Spleen (tissue), 7 donors: ENCODE results near the gene GPBP1.

Experiments used
- POLR2A ChIP-seq, 3 donors: fragments of 450-650 bp; IDR thresholded peaks; one replicate each; pipeline ENCODE4 v1.5.1; 2017; ENCODE audit warnings: antibody characterized with exemption in 3 of 3, mild to moderate bottlenecking in 1 of 3
- TF ChIP-seq, protein P1 (sequence below), 11 experiments: fragments of 200-600 bp in 7 of 11; fragments of 450-650 bp in 4 of 11; sonication (generic) in 4 of 11; IDR thresholded peaks in 8 of 11; conservative IDR thresholded peaks in 3 of 11; 1 replicate in 7 of 11; 2 replicates in 4 of 11; pipeline versions ENCODE4 v1.4.0 to v1.8.0; 2016 to 2021; ENCODE audit warnings: antibody characterized with exemption in 11 of 11, inconsistent platforms in 4 of 11, mild to moderate bottlenecking in 1 of 11
- donor health status: DM: no; HTN: no; CAD: no; lungs with moderate emphysema.
- donor health status: DM: no; HTN: no; CAD: no.
- donor health status: DM: no; HTN: no; CAD: no.

DNA sequence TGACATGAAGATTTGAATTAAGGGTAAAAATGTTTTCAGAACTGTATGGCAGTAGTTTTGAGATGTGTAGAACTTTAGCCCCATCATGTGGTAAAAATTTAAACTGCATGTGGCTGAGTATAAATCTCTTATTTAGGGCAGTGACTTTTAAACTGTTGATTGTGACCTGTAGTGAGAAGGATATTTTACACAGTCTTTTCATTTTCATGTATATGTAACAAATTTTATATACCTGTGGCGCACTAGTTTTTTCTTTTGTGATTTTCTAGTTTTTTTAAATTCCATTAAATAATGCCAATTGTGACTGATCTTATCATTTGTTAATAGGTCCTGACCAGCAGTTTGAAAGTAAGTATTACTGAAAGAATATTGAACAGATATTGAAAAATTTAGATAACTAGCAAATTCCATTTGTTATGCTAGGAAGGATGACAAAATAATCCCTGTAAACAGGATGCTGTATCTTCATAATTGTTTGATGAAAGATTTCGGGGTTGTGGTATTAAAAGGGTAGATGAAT, 47.2 kb downstream of the GPBP1 start:
- TF ChIP-seq, protein P1, sequence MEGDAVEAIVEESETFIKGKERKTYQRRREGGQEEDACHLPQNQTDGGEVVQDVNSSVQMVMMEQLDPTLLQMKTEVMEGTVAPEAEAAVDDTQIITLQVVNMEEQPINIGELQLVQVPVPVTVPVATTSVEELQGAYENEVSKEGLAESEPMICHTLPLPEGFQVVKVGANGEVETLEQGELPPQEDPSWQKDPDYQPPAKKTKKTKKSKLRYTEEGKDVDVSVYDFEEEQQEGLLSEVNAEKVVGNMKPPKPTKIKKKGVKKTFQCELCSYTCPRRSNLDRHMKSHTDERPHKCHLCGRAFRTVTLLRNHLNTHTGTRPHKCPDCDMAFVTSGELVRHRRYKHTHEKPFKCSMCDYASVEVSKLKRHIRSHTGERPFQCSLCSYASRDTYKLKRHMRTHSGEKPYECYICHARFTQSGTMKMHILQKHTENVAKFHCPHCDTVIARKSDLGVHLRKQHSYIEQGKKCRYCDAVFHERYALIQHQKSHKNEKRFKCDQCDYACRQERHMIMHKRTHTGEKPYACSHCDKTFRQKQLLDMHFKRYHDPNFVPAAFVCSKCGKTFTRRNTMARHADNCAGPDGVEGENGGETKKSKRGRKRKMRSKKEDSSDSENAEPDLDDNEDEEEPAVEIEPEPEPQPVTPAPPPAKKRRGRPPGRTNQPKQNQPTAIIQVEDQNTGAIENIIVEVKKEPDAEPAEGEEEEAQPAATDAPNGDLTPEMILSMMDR (IDR thresholded peaks at IDR 0.05 in 8 of 11, conservative IDR thresholded peaks at IDR 0.05 in 3 of 11), result peak; percentile 55 to 97 (median 85)
- TF ChIP-seq POLR2A (IDR thresholded peaks at IDR 0.05), result no peak
